Head of caudate nucleus (tissue), 42 donors: ENCODE results near the gene ALOX12B.
"Not testable (repeated sequence)": the region's sequence is repeated elsewhere in the genome, so short reads cannot be mapped to it uniquely, and the experiment has no call there.

ENCODE experiments used
- DNase-seq, 42 donors: peaks; one replicate each; pipeline versions ENCODE4 v3.0.0 to v3.0.0-alpha.2; 2020 to 2021; ENCODE audit warnings: mixed read lengths in 7 of 42
- intact Hi-C: fragments of 100-400 bp; cut with DNase I; formaldehyde crosslinking; loops from one replicate; pipeline ENCODE4 v1.15.0; 2022

The ALOX12B gene

GRCh38 chr17:8100111-8100510 lies 12.6 kb upstream of the ALOX12B start:
- intact Hi-C loops, result no loop called here

GRCh38 chr17:8096541-8096940 lies 9.0 kb upstream of the ALOX12B start:
- intact Hi-C loops, result no loop called here
- DNase-seq, result no peak

More at GRCh38 chr17:8100111-8100510, 12.6 kb upstream of the ALOX12B start:
- DNase-seq, result no peak

- intact Hi-C loops, result no loop called here
- no peak for DNase-seq
Observed at GRCh38 chr17:8095361-8095760, 7.8 kb upstream of the ALOX12B start.

- intact Hi-C loops, result no loop called here
- no peak for DNase-seq
Observed at GRCh38 chr17:8091033-8091687, 3.6 kb upstream of the ALOX12B start.

GRCh38 chr17:8089728-8090127 lies 2.2 kb upstream of the ALOX12B start:
- no peak for DNase-seq
- intact Hi-C loops, result no loop called here

- intact Hi-C loops, result no loop called here
Observed at GRCh38 chr17:8087952-8088230, 375 bp upstream of the ALOX12B start.

GRCh38 chr17:8084250-8084649 lies 3.3 kb downstream of the ALOX12B start:
- DNase-seq, result no peak
- intact Hi-C loops, result no loop called here

More at GRCh38 chr17:8087952-8088230, 375 bp upstream of the ALOX12B start:
- DNase-seq, result no peak

GRCh38 chr17:8082292-8082691 lies 5.2 kb downstream of the ALOX12B start:
- intact Hi-C loops, result no loop called here

GRCh38 chr17:8081876-8082275 lies 5.6 kb downstream of the ALOX12B start:
- intact Hi-C loops, result no loop called here
- DNase-seq, result no peak

More at GRCh38 chr17:8082292-8082691, 5.2 kb downstream of the ALOX12B start:
- DNase-seq, result no peak

- intact Hi-C loops, result no loop called here
- DNase-seq, result no peak
Observed at GRCh38 chr17:8080799-8081219, 6.7 kb downstream of the ALOX12B start.

- DNase-seq, result no peak
- intact Hi-C loops, result no loop called here
Observed at GRCh38 chr17:8080208-8080798, 7.2 kb downstream of the ALOX12B start.

- peak; percentile 21 to 90 (median 80) for DNase-seq
- intact Hi-C loops, result no loop called here
Observed at GRCh38 chr17:8079291-8080207, 8.0 kb downstream of the ALOX12B start.

GRCh38 chr17:8077939-8078338 lies 9.6 kb downstream of the ALOX12B start:
- DNase-seq, intact Hi-C loops: not testable (repeated sequence)

- DNase-seq, result no peak
Observed at GRCh38 chr17:8076502-8077266, 10.8 kb downstream of the ALOX12B start.

GRCh38 chr17:8075574-8076342 lies 11.8 kb downstream of the ALOX12B start:
- intact Hi-C loops, result no loop called here
- DNase-seq, result no peak

More at GRCh38 chr17:8076502-8077266, 10.8 kb downstream of the ALOX12B start:
- intact Hi-C loops, result no loop called here

GRCh38 chr17:8075081-8075480 lies 12.4 kb downstream of the ALOX12B start:
- no peak for DNase-seq
- intact Hi-C loops, result no loop called here

- intact Hi-C loops, result no loop called here
- DNase-seq, result no peak
Observed at GRCh38 chr17:8074554-8074953, 13.0 kb downstream of the ALOX12B start.

- peak in 41 of 42 donors; percentile 33 to 83 (median 68) for DNase-seq
- intact Hi-C loops, result no loop called here
Observed at GRCh38 chr17:8073627-8074484, 13.7 kb downstream of the ALOX12B start.
